HEK293 (cell line): ENCODE data around the gene MCUR1.

Experiments
- ATF2 ChIP-seq: fragments of 450-650 bp; formaldehyde crosslinking; IDR thresholded peaks from 2 replicates; pipeline ENCODE4 v1.5.1; 2016; ENCODE audit warnings: missing biosample characterization, missing genetic modification characterization, low read depth
- CTCF ChIP-seq: fragments of 450-650 bp; formaldehyde crosslinking; IDR thresholded peaks from 2 replicates; pipeline ENCODE4 v1.5.1; 2016; ENCODE audit warnings: missing biosample characterization, missing genetic modification characterization
- ZNF157 ChIP-seq: fragments of 450-650 bp; formaldehyde crosslinking; IDR thresholded peaks from 2 replicates; pipeline ENCODE4 v1.5.1; 2016; ENCODE audit warnings: missing biosample characterization, missing genetic modification characterization
- ZNF585B ChIP-seq: fragments of 450-650 bp; formaldehyde crosslinking; IDR thresholded peaks from 2 replicates; pipeline ENCODE4 v1.5.1; 2016; ENCODE audit warnings: missing biosample characterization, missing genetic modification characterization
- ZNF776 ChIP-seq: fragments of 450-650 bp; formaldehyde crosslinking; IDR thresholded peaks from 2 replicates; pipeline ENCODE4 v1.5.0; 2017; ENCODE audit warnings: missing biosample characterization, missing genetic modification characterization, borderline replicate concordance

GRCh38 chr6:13796781-13797180, 17.6 kb downstream of the MCUR1 start:
- TF ChIP-seq ZNF585B (tag by site-specific recombination) (no peak), CTCF (no peak), ATF2 (tag by site-specific recombination) (no peak), ZNF776 (no peak), ZNF157 (tag by site-specific recombination) (no peak)
